Stimulated activated CD4-positive, alpha-beta T cell treated with anti-CD3 and anti-CD28 coated beads, TNF-alpha, amount 100 ng/mL, for 1 hour (primary cell): Measurements from ENCODE around the gene MTMR12.
"Not testable (repeated sequence)": the region's sequence is repeated elsewhere in the genome, so short reads cannot be mapped to it uniquely, and the experiment has no call there.

Experiments used
- DNase-seq, 3 donors: peaks; one replicate each; pipeline ENCODE4 v3.0.0-alpha.2; 2020; ENCODE audit warnings: low read depth in 3 of 3, low spot score in 1 of 3

MTMR12 gene

DNA sequence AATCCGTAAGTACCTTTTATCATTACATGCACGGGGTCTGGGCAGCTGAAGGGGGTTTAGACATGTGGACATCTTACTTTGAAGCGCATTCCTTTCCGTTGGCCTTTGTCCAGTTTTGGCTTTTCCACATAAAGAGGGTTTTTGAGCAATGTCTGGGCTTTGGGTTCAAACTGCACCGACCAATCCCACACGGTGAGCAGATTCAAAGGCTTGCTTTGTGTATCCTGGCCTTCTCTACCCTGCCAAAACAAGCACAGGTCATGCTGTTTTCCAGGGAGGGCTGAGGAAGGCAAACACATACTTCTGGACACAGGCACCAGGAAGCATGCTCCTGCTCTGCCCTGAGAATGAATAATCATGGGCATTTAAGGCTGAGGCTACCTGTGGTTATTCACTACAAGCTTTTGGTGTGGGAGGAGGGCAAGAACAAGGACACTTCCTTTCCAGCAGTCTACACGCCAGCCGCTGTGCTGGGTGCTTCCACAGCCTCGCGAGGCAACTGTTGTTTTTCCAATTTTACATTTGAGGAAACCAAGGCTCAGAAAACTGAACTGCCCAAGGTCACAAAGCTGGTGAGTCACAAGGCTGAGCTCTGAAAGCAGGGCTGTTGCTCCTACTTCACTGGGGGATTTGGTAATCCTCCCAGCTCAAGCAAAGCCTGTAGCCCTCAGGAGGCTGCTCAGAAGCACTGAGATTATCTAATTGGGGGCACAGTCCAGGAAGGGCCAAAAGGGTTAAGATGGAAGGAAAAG lies 78.9 kb downstream of the MTMR12 start:
- no peak for DNase-seq

DNA sequence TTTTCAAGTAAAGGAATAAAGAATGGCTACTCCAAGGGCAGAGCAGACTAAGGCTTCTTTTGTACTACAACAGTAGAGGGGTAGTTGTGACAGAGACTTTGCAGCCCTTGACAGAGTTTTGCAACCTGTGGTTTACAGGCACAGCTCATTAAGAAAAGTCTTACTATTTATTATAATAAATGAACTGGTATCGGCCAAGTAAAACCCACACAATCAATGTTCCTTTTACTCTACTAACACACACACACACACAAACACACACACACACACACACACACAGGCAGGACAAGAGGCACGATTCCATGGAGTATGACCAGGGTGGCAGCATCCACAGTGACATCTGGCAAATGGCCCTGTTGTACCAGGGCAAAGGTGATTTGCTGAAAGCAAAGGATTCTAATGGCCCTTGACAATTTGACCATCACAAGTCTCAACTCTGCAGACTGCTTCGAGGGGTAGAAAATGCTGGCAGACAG lies 79.5 kb downstream of the MTMR12 start:
- DNase-seq: no peak

DNA sequence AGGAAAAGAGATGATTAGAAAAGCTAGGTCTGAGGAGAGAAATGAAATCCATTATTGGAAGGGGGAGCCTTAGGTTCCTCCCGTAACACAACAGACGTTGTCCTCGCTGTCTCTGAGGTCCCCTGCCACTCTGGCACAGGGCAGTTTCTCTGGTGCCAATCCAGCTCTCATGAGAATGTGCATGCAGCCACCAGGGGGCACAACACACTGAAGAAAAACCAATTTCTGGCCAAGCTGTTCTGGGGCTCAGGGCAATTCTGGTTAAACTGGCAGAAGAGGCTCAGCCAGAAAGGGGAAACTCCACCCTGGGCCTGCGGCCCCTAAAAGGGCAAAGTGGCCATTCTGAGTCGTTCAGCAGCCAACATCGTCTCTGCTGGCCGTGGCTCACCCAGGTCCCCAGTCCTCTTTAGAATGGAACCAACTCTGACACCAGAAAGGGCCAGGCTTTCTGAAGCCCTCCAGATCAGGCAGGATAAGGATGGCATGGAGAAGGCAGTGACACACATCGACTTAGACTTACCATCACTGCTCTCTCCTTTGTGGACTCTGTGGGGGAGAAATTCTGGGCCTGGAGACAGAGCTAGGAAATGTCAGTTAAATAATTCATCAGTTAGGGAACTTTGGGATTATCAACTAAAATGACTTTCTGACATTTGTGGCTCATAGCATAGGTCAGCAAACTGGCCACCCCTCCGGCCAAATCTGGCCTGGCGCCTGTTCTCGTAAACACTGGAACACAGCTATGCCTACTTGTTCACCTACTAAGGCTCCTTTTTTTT lies 80.1 kb downstream of the MTMR12 start:
- peak; percentile 39 to 66 (median 52) for DNase-seq

DNA sequence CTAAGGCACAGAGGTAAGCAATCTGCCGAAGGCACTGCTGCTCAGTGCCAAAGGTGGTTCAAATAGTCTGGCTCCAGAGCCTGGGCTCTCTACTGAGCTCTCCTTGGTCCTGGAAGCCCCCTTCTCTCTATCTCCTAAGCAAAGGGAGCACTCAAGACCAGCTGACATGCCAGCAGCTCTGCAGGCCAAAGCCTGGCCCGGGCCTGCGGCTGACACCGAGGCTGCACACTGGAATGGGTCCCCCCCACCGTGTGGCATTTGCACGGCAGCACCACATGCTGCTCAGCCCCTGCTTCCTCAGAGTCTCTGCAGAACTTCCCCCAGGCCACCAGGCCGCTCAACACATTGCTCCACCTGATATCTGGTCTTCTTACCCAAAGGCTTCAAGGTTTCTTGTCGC lies 80.8 kb downstream of the MTMR12 start:
- no peak for DNase-seq

DNA sequence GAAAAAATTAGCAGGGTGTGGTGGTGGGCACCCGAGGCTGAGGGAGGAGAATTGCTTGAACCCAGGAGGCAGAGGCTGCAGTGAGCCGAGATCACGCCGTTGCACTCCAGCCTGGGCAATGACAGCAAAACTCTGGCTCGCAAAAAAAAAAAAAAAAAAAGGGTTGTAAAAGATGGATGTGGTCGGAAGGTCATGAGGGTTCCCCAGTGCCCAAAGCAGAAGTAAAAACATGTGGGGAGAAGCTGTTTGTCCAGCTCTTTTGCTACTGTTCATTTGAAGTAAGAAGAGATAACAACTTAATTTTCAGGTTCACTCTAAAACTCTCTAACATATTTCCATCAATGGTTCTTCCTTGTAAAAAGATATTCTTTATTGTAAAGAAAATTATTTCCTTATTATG lies 81.5 kb downstream of the MTMR12 start:
- no peak for DNase-seq

DNA sequence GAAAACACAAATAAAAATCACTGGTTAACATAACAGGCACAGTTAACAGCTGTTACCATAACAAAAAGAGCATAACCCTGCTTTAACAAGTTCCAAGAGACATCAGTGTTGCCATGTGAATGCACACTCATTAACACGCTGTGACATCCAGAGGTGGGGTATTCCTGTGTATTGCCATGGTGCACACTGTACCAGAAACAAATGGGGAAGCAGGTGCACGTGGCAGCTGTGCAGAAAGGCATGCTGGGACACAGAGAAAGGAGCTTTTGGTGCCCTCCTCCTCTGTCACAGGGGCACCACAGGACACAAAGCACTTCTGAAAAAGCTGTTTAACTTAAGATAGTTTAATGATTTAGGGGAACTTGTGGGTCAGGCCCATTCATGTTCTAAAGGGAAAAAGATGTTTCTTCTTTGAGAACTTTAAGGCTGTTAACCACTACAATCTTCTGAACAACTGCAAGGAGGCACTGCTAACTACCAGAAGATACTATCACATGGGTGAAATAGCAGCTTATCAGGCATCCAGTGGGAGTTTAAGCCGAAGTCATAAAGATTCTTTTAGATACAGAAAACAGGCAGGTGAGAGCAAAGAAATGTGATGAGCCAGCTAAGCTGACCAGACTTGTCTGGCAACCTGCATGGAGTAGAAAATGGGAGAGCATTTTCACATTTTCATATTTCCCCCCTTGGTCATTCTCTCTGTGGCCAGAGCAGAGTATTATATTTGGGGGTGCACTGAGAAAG lies 82.2 kb downstream of the MTMR12 start:
- no peak for DNase-seq

DNA sequence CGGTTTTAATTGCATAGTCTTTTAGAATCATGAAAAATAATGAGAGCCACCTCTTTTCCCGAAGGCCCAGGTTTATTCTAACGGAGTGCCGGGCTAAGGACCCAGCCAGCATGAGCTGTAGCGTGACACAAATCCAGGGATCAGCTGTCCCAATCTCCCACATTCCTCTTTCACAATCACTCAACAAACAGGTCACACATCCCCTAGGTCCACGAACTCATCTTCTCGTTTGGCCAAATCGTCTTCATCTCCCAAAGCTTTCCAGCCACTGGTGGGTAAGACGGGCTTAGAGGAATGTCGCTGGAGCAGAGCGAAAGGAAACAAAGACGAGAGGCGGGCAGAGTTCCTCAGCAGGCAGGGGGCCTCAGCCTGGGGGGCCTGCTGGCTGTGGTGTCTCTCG lies 83.2 kb downstream of the MTMR12 start:
- no peak for DNase-seq

DNA sequence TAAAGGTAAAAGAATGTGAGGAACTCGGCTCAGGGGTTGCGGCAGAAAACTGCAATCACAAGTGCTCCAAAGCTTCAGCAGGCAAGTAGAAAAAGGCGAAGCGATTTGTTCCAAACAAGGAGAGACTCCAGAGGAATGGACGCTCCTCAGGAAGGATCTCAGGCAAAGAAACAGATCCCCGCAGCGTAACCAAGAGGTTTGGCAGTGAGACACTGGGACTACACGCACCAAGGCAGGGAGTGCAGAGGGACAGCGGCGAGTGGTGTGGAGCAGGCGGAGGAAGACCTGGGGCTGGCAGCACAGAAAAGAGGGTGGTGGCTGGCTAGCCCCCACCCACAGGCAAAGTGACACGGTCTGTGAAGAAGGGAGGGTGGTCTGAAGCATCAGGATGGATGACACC lies 83.9 kb downstream of the MTMR12 start:
- no peak for DNase-seq

DNA sequence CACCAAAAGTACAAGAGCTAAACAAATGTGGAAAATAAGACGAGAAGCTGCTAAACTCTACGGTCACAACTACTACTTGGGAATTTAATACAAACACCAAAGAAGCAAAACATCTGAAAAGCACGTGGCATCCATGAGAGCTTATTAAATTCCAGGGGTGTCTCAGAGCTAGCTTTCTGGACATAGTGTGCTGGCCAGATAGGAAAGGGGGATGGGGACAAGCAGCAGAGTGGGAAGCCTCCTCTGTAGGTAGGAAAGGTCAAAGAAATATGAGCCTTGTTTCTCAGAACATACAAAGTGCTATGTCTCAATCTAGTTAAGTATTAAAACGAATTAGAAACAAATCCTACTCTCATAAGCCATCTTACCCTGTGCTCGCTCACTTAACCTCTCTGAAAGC lies 87.3 kb downstream of the MTMR12 start:
- DNase-seq: no peak

DNA sequence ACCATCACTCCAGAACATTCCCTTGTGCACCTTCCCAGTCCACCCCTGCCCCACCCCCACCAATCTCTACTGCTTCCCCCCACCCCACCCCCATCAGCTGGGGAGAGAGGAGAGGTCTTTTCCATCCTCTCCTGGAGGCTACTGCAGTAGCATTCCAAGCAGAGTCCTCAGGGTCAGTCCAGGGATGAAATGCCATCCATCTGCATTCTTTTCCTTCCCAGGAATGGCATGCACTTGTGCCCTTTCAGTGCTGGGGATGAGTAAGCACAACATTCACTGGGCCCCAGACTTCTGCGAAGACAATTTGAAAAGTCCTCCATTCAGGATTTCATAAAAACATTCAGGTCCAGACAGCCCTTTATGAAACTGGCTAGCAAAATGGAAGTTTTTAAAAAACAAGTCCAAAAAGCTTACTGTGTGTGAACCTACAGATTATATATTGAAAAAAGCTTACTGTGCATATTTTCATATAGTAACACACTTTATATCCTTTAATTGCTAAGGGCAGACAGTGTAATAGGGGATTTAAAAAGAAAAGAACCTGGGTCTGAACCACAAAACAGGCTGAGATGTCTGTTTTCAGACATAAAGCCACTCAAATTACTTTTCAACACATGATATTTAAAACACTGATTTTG lies 88.6 kb downstream of the MTMR12 start:
- no peak for DNase-seq

DNA sequence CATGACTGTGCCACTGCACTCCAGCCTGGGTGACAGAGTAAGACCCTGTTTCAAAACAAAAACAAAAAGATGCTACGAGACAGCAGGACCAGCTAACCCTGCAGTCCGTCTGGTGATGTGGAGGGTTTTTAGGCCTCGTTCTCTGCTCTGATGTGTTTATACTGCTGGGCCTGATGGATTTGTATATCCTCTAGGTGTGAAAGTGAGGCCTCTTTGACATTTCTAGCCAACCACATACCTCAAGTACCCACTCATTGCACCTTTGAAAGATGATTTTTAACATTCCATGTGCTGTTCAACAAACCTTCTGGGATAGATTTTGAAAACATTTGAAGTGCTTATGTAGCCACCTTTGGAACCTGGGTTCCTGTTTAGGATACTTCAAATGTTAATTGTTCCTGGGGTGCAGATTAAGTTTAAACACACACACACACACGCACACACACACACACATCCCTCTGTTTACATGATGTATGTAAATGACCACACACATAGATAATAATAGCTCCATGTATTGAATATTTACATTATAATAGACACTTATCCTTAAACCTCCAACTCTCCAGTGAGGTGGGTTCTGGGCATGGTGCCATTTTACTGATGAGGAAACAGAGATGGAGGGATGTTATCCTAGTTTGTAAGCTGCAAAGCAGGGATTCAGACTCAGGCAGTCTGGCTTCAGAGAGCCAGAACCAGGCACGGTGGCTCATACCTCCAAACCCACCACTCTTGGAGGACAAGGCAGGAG lies 89.8 kb downstream of the MTMR12 start:
- no peak for DNase-seq

DNA sequence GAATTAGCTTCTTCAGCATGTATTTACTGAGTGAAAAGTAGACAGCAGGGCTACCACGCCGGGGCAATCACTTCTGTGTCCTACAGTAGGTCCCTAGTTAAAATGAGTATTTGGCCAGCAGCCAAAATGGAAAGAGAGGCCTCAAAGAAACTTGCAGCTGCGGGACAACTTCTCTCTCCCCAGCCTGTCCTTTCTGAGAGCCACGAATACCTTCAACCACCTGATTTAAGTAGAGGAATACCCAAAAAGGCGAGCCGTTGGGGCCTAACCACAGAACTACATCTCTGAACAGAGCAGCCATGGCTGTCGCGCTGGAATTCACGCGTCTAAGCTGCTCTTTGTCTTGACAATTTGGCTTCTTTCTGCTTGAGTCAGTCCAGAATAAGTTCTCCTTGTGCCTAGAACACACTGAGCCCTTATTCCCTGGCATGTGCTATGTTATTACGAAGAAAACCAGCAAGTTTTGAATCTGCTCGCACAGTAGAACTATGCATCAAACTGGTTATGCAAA lies 94.8 kb downstream of the MTMR12 start:
- no peak for DNase-seq

DNA sequence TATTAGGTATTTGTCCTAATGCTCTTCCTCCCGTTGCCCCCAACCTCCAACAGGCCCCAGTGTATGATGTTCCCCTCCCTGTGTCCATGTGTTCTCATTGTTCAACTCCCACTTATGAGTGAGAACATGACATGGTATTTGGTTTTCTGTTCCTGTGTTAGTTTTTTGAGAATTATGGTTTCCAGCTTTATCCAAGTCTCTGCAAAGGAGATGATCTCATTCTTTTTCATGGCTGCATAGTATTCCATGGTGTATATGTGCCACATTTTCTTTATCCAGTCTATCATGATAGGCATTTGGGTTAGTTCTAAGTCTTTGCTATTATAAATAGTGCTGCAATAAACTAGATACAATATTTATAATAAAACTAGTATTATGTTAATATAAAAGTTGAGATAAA lies 98.4 kb downstream of the MTMR12 start:
- not testable (repeated sequence) for DNase-seq

DNA sequence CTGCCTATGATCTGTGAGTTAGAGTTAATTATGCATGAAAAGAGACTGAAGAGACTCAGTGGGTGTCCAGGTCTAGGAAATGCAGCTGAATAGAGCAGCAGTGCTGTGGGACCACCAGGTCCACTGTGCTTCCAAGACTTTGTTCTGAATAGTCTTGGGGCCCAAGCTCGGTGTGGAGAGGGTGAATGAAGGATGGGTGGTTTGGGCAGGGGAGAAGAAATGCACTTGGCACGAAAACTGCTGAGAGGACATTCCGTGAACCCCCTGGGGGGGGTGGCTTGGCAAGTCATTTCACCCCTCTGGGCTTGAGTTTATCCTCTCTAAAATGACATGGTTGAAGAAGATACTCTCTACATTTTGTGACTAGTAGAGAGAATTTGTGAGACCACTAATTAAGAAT lies 102.6 kb downstream of the MTMR12 start:
- no peak for DNase-seq

DNA sequence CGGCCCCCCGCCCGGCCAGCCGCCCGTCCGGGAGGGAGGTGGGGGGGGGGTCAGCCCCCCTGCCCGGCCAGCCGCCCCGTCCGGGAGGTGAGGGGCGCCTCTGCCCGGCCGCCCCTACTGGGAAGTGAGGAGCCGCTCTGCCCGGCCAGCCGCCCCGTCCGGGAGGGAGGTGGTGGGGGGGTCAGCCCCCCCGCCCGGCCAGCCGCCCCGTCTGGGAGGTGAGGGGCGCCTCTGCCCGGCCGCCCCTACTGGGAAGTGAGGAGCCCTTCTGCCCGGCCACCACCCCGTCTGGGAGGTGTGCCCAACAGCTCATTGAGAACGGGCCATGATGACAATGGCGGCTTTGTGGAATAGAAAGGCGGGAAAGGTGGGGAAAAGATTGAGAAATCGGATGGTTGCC lies 103.9 kb downstream of the MTMR12 start:
- not testable (repeated sequence) for DNase-seq

DNA sequence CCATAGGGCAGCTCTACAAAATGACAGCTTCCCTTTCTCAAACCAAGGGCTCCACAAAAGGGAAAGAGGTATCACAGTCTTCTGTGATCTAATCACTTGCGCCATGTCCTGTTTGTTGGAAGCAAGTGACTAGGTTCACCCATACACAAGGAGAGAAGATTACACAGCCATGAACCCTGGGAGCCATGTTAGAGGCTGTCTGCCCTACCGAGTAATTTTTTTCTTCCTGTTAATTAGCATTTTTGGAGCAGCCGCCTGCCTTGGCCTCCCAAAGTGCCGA lies 105.4 kb downstream of the MTMR12 start:
- DNase-seq: no peak

DNA sequence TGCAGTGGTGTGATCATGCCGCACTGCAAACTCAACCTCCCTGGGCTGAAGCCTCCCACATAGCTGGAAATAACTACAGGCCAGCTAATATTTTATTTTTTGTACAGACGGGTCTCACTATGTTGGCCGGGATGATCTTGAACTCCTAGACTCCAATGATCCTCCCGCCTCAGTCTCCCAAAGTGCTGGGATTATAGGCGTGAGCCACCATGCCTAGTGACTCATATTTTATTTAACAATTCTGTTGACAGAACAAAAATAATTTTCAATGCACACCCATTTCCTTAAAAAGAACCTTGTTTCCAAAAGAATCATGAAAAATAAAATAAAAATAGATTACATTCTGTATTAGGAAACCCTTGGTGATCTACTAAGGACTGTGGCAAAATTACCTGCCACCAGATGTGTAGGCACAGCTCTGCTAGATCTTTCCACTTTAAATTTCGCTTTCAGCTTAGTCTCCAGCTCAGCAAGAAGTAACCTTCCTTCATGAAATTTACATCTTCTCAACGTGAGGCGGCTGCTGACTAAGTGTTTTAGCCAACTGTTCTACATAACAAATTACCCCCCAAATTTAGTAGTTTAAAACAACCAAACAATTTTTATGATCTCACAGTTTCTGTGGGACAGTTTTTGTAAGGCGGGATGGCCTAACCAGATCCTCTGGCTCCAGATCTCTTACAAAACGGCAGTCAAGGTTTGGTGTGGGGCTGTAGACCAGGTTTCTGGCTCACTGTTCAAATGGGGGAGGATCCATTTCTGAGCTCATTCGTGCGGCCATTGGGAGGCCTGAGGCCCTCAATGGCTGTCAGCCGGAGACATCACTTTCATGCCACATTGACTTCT lies 106.0 kb downstream of the MTMR12 start:
- no peak for DNase-seq

DNA sequence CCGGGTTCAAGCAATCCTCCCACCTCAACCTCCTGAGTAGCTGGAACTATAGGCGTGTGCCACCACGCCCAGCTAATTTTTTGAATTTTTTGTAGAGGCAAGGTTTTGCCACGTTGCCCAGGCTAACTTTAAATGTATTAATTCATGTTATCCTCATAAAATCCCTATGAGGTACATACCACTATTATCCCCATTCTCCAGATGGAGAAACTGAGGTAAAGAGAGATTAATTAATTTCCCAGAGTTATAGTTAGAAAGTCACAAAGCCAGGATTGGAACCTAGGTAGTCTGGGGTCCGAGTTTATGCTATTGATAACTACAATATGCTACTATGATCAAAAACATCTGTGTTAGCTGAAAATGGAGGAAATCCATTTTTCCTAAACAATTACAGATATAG lies 106.7 kb downstream of the MTMR12 start:
- DNase-seq: no peak

DNA sequence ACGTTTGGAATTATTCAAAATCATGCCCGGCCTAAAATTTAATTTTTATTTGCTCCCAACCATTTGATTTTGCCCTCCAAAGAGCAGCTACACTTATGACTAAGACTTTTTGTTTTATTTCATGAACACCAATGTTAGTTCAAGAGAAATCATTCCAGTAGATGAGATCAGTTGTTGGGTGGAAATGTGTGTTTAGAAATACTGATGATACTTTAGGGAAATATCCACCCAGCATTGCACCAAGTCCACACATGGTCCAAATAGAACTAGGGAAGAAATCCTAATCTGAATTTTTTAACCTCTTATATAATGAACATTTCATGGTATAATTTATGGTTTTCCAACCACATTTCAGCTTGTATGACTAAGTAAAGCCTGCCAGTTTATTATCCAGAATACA lies 110.3 kb downstream of the MTMR12 start:
- no peak for DNase-seq
